ENCODE data around the gene KRTAP5-6.

The KRTAP5-6 gene

GRCh38 chr11:1714908-1715885 is 18.2 kb downstream of the KRTAP5-6 start:
- peaks cover 7% of the 10 kb centered on the region for H3K27me3 ChIP-seq (ENCODE audit: low read depth)
- no peaks in the 10 kb centered on the region for H3K36me3 ChIP-seq (replicated peaks)
- in situ Hi-C loops (cut with MboI; ENCODE audit: low sequenced_read_pairs) = no loop called here
- H3K4me3 ChIP-seq = no peak overlapping the region
- no peak for DNase-seq (ENCODE audit: low spot score in 2 of 2)
- no peaks in the 10 kb centered on the region for H3K9me3 ChIP-seq
- H3K4me1 ChIP-seq = no peaks in the 10 kb centered on the region

GRCh38 chr11:1717745-1718144 is 20.8 kb downstream of the KRTAP5-6 start:
- Histone ChIP-seq H3K36me3 (replicated peaks) (no peaks in the 10 kb centered on the region), H3K27me3 (ENCODE audit: low read depth) (no peaks in the 10 kb centered on the region; the same call in 1 of the 2 replicates), H3K9me3 (no peaks in the 10 kb centered on the region), H3K4me1 (no peaks in the 10 kb centered on the region), H3K4me3 (no peak overlapping the region)
- in situ Hi-C loops (cut with MboI; ENCODE audit: low sequenced_read_pairs) = no loop called here
- no peak for DNase-seq (ENCODE audit: low spot score in 2 of 2)

- Histone ChIP-seq H3K4me1 (no peaks in the 10 kb centered on the region), H3K9me3 (no peaks in the 10 kb centered on the region), H3K4me3 (no peak overlapping the region), H3K36me3 (replicated peaks) (no peaks in the 10 kb centered on the region), H3K27me3 (ENCODE audit: low read depth) (no peaks in the 10 kb centered on the region; the same call in 1 of the 2 replicates)
- DNase-seq (ENCODE audit: low spot score in 2 of 2) = no peak
- in situ Hi-C loops (cut with MboI; ENCODE audit: low sequenced_read_pairs) = no loop called here
These were observed 21.3 kb downstream of the KRTAP5-6 start for GRCh38 chr11:1718326-1718725.

GRCh38 chr11:1719781-1720180 is 22.8 kb downstream of the KRTAP5-6 start:
- H3K4me3 ChIP-seq = no peak overlapping the region
- in situ Hi-C loops (cut with MboI; ENCODE audit: low sequenced_read_pairs) = no loop called here
- H3K36me3 ChIP-seq (replicated peaks) = no peaks in the 10 kb centered on the region
- H3K9me3 ChIP-seq = no peaks in the 10 kb centered on the region
- H3K27me3 ChIP-seq (ENCODE audit: low read depth) = no peaks in the 10 kb centered on the region; the same call in 1 of the 2 replicates
- no peaks in the 10 kb centered on the region for H3K4me1 ChIP-seq
- DNase-seq (ENCODE audit: low spot score in 2 of 2) = no peak

GRCh38 chr11:1727096-1727690 is 30.2 kb downstream of the KRTAP5-6 start:
- H3K9me3 ChIP-seq = no peaks in the 10 kb centered on the region
- no peaks in the 10 kb centered on the region for H3K4me1 ChIP-seq
- DNase-seq (ENCODE audit: low spot score in 2 of 2) = no peak
- in situ Hi-C loops (cut with MboI; ENCODE audit: low sequenced_read_pairs) = no loop called here
- H3K27me3 ChIP-seq (ENCODE audit: low read depth) = peaks cover 17% of the 10 kb centered on the region; the same call in 1 of the 2 replicates
- H3K4me3 ChIP-seq = no peak overlapping the region
- H3K36me3 ChIP-seq (replicated peaks) = no peaks in the 10 kb centered on the region

- in situ Hi-C loops (cut with MboI; ENCODE audit: low sequenced_read_pairs) = no loop called here
- no peaks in the 10 kb centered on the region for H3K4me1 ChIP-seq
These were observed 30.9 kb downstream of the KRTAP5-6 start for GRCh38 chr11:1727861-1728260.

GRCh38 chr11:1728301-1728700 is 31.3 kb downstream of the KRTAP5-6 start:
- DNase-seq (ENCODE audit: low spot score in 2 of 2) = no peak
- Histone ChIP-seq H3K4me1 (no peaks in the 10 kb centered on the region), H3K36me3 (replicated peaks) (no peaks in the 10 kb centered on the region), H3K27me3 (ENCODE audit: low read depth) (peaks cover 17% of the 10 kb centered on the region; the same call in 1 of the 2 replicates), H3K9me3 (no peaks in the 10 kb centered on the region), H3K4me3 (no peak overlapping the region)
- in situ Hi-C loops (cut with MboI; ENCODE audit: low sequenced_read_pairs) = no loop called here

More at GRCh38 chr11:1727861-1728260, 30.9 kb downstream of the KRTAP5-6 start:
- Histone ChIP-seq H3K27me3 (ENCODE audit: low read depth) (peaks cover 17% of the 10 kb centered on the region; the same call in 1 of the 2 replicates), H3K36me3 (replicated peaks) (no peaks in the 10 kb centered on the region), H3K4me3 (no peak overlapping the region), H3K9me3 (no peaks in the 10 kb centered on the region)
- no peak for DNase-seq (ENCODE audit: low spot score in 2 of 2)

GRCh38 chr11:1728931-1729691 is 32.1 kb downstream of the KRTAP5-6 start:
- in situ Hi-C loops (cut with MboI; ENCODE audit: low sequenced_read_pairs) = no loop called here
- no peak overlapping the region for H3K4me3 ChIP-seq
- peaks cover 17% of the 10 kb centered on the region; the same call in 1 of the 2 replicates for H3K27me3 ChIP-seq (ENCODE audit: low read depth)
- H3K9me3 ChIP-seq = no peaks in the 10 kb centered on the region
- no peaks in the 10 kb centered on the region for H3K4me1 ChIP-seq
- DNase-seq (ENCODE audit: low spot score in 2 of 2) = no peak
- no peaks in the 10 kb centered on the region for H3K36me3 ChIP-seq (replicated peaks)

- no peaks in the 10 kb centered on the region for H3K9me3 ChIP-seq
- in situ Hi-C loops (cut with MboI; ENCODE audit: low sequenced_read_pairs) = no loop called here
- peaks cover 17% of the 10 kb centered on the region; the same call in 1 of the 2 replicates for H3K27me3 ChIP-seq (ENCODE audit: low read depth)
- DNase-seq (ENCODE audit: low spot score in 2 of 2) = no peak
- no peaks in the 10 kb centered on the region for H3K4me1 ChIP-seq
- no peak overlapping the region for H3K4me3 ChIP-seq
- H3K36me3 ChIP-seq (replicated peaks) = no peaks in the 10 kb centered on the region
These were observed 32.7 kb downstream of the KRTAP5-6 start for GRCh38 chr11:1729692-1730011.

GRCh38 chr11:1730059-1730629 is 33.1 kb downstream of the KRTAP5-6 start:
- in situ Hi-C loops (cut with MboI; ENCODE audit: low sequenced_read_pairs) = no loop called here
- H3K36me3 ChIP-seq (replicated peaks) = no peaks in the 10 kb centered on the region
- DNase-seq (ENCODE audit: low spot score in 2 of 2) = no peak
- peaks cover 17% of the 10 kb centered on the region; the same call in 1 of the 2 replicates for H3K27me3 ChIP-seq (ENCODE audit: low read depth)
- H3K9me3 ChIP-seq = no peaks in the 10 kb centered on the region
- no peak overlapping the region for H3K4me3 ChIP-seq
- no peaks in the 10 kb centered on the region for H3K4me1 ChIP-seq

- no peak for DNase-seq (ENCODE audit: low spot score in 2 of 2)
- Histone ChIP-seq H3K27me3 (ENCODE audit: low read depth) (peaks cover 17% of the 10 kb centered on the region; the same call in 1 of the 2 replicates), H3K4me1 (no peaks in the 10 kb centered on the region), H3K4me3 (no peak overlapping the region), H3K9me3 (no peaks in the 10 kb centered on the region), H3K36me3 (replicated peaks) (no peaks in the 10 kb centered on the region)
- in situ Hi-C loops (cut with MboI; ENCODE audit: low sequenced_read_pairs) = no loop called here
These were observed 34.6 kb downstream of the KRTAP5-6 start for GRCh38 chr11:1731451-1732059.

- H3K27me3 ChIP-seq (ENCODE audit: low read depth) = peaks cover 14% of the 10 kb centered on the region; the same call in 1 of the 2 replicates
These were observed 35.5 kb downstream of the KRTAP5-6 start for GRCh38 chr11:1732418-1733008.

More at GRCh38 chr11:1732418-1733008, 35.5 kb downstream of the KRTAP5-6 start:
- Histone ChIP-seq H3K36me3 (replicated peaks) (no peaks in the 10 kb centered on the region), H3K4me3 (no peak overlapping the region), H3K4me1 (no peaks in the 10 kb centered on the region), H3K9me3 (no peaks in the 10 kb centered on the region)
- no peak for DNase-seq (ENCODE audit: low spot score in 2 of 2)
- in situ Hi-C loops (cut with MboI; ENCODE audit: low sequenced_read_pairs) = no loop called here

Measured in HAP-1 (cell line).